ENCODE data around the gene TBC1D14. TPM values are rescaled to one million over a fixed set of nuclear protein-coding genes. Genes with fewer than 3 reads are reported as not detected.
A peak's percentile ranks its signal among the peaks of the same experiment; 100 is the strongest.

The TBC1D14 gene
- total and polyA plus RNA-seq, 9 of the 15 experiments (the other 6 are each of a cell fraction or from before 2014, with no cell fraction given): 2.1 to 59.6 (median 44.8) TPM

GRCh38 chr4:6942238-6942800 is 32.7 kb downstream of the TBC1D14 start (continued):
- TF ChIP-seq TRIM25 (IDR thresholded peaks at IDR 0.05; ENCODE audit: borderline replicate concordance) (no peak), FOXP1 (CRISPR knock-in tag; IDR thresholded peaks at IDR 0.05) (no peak)

- peak overlapping the region; percentile 73; the same call in 2 of the 3 replicates for H3K27ac ChIP-seq (ENCODE audit: extremely low read depth, low read depth, low read length)
- ChIA-PET POLR2A (interaction anchor here (1.3 kb wide), 1 partner anchor 8 kb away, joined by 3 read pairs; no protein-coding TSS in a partner anchor), CTCF (ENCODE audit: low intra/inter-chr PET ratio) (interaction anchor here (0.5 kb wide), 1 partner anchor 158 kb away, joined by 3 read pairs; no protein-coding TSS in a partner anchor)
- peaks cover 36 to 45% of the 10 kb centered on the region in 2 experiments for H3K4me1 ChIP-seq (replicated peaks in 1 of 2; ENCODE audit: control insufficient read depth in 2 of 2, insufficient read depth in 2 of 2, low read length in 2 of 2)
- H4K20me1 ChIP-seq (replicated peaks; ENCODE audit: control insufficient read depth, insufficient read depth, low read length): peaks cover 57% of the 10 kb centered on the region
- no peak for FAIRE-seq
- in situ Hi-C loops (cut with MboI): no loop called here
- ATAC-seq: no peak
- TF ChIP-seq ZFP36 (IDR thresholded peaks at IDR 0.05; ENCODE audit: low read depth, low read length, partially characterized antibody) (peak; percentile 90), ETS2 (tag; IDR thresholded peaks at IDR 0.05; ENCODE audit: borderline replicate concordance, poor library complexity, severe bottlenecking) (no peak), TARDBP (IDR thresholded peaks at IDR 0.05) (no peak)
- TF ChIP-seq, protein P1, sequence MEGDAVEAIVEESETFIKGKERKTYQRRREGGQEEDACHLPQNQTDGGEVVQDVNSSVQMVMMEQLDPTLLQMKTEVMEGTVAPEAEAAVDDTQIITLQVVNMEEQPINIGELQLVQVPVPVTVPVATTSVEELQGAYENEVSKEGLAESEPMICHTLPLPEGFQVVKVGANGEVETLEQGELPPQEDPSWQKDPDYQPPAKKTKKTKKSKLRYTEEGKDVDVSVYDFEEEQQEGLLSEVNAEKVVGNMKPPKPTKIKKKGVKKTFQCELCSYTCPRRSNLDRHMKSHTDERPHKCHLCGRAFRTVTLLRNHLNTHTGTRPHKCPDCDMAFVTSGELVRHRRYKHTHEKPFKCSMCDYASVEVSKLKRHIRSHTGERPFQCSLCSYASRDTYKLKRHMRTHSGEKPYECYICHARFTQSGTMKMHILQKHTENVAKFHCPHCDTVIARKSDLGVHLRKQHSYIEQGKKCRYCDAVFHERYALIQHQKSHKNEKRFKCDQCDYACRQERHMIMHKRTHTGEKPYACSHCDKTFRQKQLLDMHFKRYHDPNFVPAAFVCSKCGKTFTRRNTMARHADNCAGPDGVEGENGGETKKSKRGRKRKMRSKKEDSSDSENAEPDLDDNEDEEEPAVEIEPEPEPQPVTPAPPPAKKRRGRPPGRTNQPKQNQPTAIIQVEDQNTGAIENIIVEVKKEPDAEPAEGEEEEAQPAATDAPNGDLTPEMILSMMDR (IDR thresholded peaks at IDR 0.05 in 2 of 3, conservative IDR thresholded peaks at IDR 0.05 in 1 of 3; ENCODE audit: insufficient read depth in 2 of 3, low read depth in 1 of 3, low read length in 3 of 3): peak in 1 of 3 experiments; percentile 41; a peak in 2 of 6 replicates
- TF ChIP-seq, protein P2, sequence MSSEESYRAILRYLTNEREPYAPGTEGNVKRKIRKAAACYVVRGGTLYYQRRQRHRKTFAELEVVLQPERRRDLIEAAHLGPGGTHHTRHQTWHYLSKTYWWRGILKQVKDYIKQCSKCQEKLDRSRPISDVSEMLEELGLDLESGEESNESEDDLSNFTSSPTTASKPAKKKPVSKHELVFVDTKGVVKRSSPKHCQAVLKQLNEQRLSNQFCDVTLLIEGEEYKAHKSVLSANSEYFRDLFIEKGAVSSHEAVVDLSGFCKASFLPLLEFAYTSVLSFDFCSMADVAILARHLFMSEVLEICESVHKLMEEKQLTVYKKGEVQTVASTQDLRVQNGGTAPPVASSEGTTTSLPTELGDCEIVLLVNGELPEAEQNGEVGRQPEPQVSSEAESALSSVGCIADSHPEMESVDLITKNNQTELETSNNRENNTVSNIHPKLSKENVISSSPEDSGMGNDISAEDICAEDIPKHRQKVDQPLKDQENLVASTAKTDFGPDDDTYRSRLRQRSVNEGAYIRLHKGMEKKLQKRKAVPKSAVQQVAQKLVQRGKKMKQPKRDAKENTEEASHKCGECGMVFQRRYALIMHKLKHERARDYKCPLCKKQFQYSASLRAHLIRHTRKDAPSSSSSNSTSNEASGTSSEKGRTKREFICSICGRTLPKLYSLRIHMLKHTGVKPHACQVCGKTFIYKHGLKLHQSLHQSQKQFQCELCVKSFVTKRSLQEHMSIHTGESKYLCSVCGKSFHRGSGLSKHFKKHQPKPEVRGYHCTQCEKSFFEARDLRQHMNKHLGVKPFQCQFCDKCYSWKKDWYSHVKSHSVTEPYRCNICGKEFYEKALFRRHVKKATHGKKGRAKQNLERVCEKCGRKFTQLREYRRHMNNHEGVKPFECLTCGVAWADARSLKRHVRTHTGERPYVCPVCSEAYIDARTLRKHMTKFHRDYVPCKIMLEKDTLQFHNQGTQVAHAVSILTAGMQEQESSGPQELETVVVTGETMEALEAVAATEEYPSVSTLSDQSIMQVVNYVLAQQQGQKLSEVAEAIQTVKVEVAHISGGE (CRISPR knock-in tag; IDR thresholded peaks at IDR 0.05): no peak
- H3K79me2 ChIP-seq (ENCODE audit: control insufficient read depth, insufficient read depth, low read length): peaks cover 75% of the 10 kb centered on the region
- intact Hi-C loops (cut with micrococcal nuclease): loop anchor here (2.0 kb wide), 1 partner anchor 26 kb away; no protein-coding TSS in a partner anchor
- peak overlapping the region; percentile 41 to 77; a peak in 2 of 4 replicates for H3K9ac ChIP-seq (ENCODE audit: insufficient read depth in 1 of 2, low read depth in 2 of 2, low read length in 2 of 2)
- no peak overlapping the region for H3K4me3 ChIP-seq
- H3K27me3 ChIP-seq (ENCODE audit: control insufficient read depth in 2 of 2, insufficient read depth in 2 of 2, low read length in 2 of 2): no peaks in the 10 kb centered on the region
- peaks cover 8% of the 10 kb centered on the region for H3K9me1 ChIP-seq (ENCODE audit: control insufficient read depth, insufficient read depth, low read length)
- DNase-seq (ENCODE audit: extremely low read depth in 1 of 4, low spot score in 3 of 4): peak in 1 of 4 experiments; percentile 21
- H3K9me3 ChIP-seq (replicated peaks; ENCODE audit: control insufficient read depth, insufficient read depth, low read depth, low read length): no peaks in the 10 kb centered on the region
- no TSS peak for BruUV-seq (replicated peaks)
- 58% methylated on average over 17 of the region's 19 CpGs for WGBS (ENCODE audit: insufficient coverage, low coverage, missing lambda C conversion rate)
- peaks cover 63% of the 10 kb centered on the region; the same call in 2 of the 3 replicates for H3K36me3 ChIP-seq (ENCODE audit: control insufficient read depth, insufficient read depth, low read length)
- H2AFZ ChIP-seq (ENCODE audit: low read depth, low read length): no peak overlapping the region
- H3K4me2 ChIP-seq (ENCODE audit: insufficient read depth, low read length): peak overlapping the region; percentile 20; the same call in 1 of the 2 replicates
These were observed 33.6 kb downstream of the TBC1D14 start for GRCh38 chr4:6943012-6943884.

Data from K562 (cell line).